ENCODE measurements around the gene SRRM1.
"Not testable (repeated sequence)": the region's sequence is repeated elsewhere in the genome, so short reads cannot be mapped to it uniquely, and the experiment has no call there.

The SRRM1 gene

GRCh38 chr1:24696041-24696755 lies 53.1 kb downstream of the SRRM1 start:
- no peak for DNase-seq

- no peak for DNase-seq
Observed at GRCh38 chr1:24696756-24697330, 53.7 kb downstream of the SRRM1 start.

GRCh38 chr1:24697453-24698001 lies 54.4 kb downstream of the SRRM1 start:
- DNase-seq = not testable (repeated sequence)

GRCh38 chr1:24698326-24698725 lies 55.2 kb downstream of the SRRM1 start:
- DNase-seq = not testable (repeated sequence)

GRCh38 chr1:24699628-24700027 lies 56.5 kb downstream of the SRRM1 start:
- no peak for DNase-seq

GRCh38 chr1:24702511-24703293 lies 59.6 kb downstream of the SRRM1 start:
- no peak for DNase-seq

GRCh38 chr1:24704411-24705259 lies 61.5 kb downstream of the SRRM1 start:
- DNase-seq = no peak

GRCh38 chr1:24705260-24706073 lies 62.4 kb downstream of the SRRM1 start:
- DNase-seq = peak; percentile 27

- DNase-seq = not testable (repeated sequence)
Observed at GRCh38 chr1:24706074-24706389, 62.9 kb downstream of the SRRM1 start.

GRCh38 chr1:24707687-24708086 lies 64.6 kb downstream of the SRRM1 start:
- no peak for DNase-seq

- no peak for DNase-seq
Observed at GRCh38 chr1:24708938-24709337, 65.8 kb downstream of the SRRM1 start.

- no peak for DNase-seq
Observed at GRCh38 chr1:24709791-24710441, 66.8 kb downstream of the SRRM1 start.

- DNase-seq = no peak
Observed at GRCh38 chr1:24711329-24711728, 68.2 kb downstream of the SRRM1 start.

- DNase-seq = no peak
Observed at GRCh38 chr1:24713176-24713575, 70.1 kb downstream of the SRRM1 start.

- DNase-seq = no peak
Observed at GRCh38 chr1:24713736-24714135, 70.6 kb downstream of the SRRM1 start.

- no peak for DNase-seq
Observed at GRCh38 chr1:24714859-24715520, 71.9 kb downstream of the SRRM1 start.

- no peak for DNase-seq
Observed at GRCh38 chr1:24715658-24716057, 72.6 kb downstream of the SRRM1 start.

GRCh38 chr1:24717887-24718650 lies 75.0 kb downstream of the SRRM1 start:
- no peak for DNase-seq

GRCh38 chr1:24720152-24720551 lies 77.0 kb downstream of the SRRM1 start:
- no peak for DNase-seq

GRCh38 chr1:24721533-24721932 lies 78.4 kb downstream of the SRRM1 start:
- no peak for DNase-seq
